GM19351 (cell line): ENCODE results near the gene PLAAT2.
A peak's percentile ranks its signal among the peaks of the same experiment; 100 is the strongest.
"Not testable (repeated sequence)": the region's sequence is repeated elsewhere in the genome, so short reads cannot be mapped to it uniquely, and the experiment has no call there.

Experiments used
- ATAC-seq: cut with Tn5 transposase; IDR thresholded peaks from one replicate; pipeline ENCODE4 v1.9.1; 2021; ENCODE audit warnings: mild to moderate bottlenecking, moderate library complexity; ENCODE audit not compliant: unreplicated experiment

Gene PLAAT2

GRCh38 chr11:63581224-63581623 is 18.0 kb upstream of the PLAAT2 start:
- not testable (repeated sequence) for ATAC-seq

GRCh38 chr11:63578882-63579281 is 15.7 kb upstream of the PLAAT2 start:
- ATAC-seq, result not testable (repeated sequence)

- ATAC-seq, result no peak
Observed at GRCh38 chr11:63574856-63575602, 11.8 kb upstream of the PLAAT2 start.

- ATAC-seq, result no peak
Observed at GRCh38 chr11:63573881-63574855, 11.0 kb upstream of the PLAAT2 start.

- no peak for ATAC-seq
Observed at GRCh38 chr11:63572026-63572688, 9.0 kb upstream of the PLAAT2 start.

- no peak for ATAC-seq
Observed at GRCh38 chr11:63569570-63569969, 6.4 kb upstream of the PLAAT2 start.

- ATAC-seq, result peak; percentile 69
Observed at GRCh38 chr11:63567044-63567840, 4.1 kb upstream of the PLAAT2 start.

- ATAC-seq, result no peak
Observed at GRCh38 chr11:63564784-63565350, 1.7 kb upstream of the PLAAT2 start.

GRCh38 chr11:63564056-63564774 is 1.0 kb upstream of the PLAAT2 start:
- ATAC-seq, result peak; percentile 73

- ATAC-seq, result no peak
Observed at GRCh38 chr11:63560506-63561180, 2.5 kb downstream of the PLAAT2 start.

GRCh38 chr11:63558459-63559157 is 4.6 kb downstream of the PLAAT2 start:
- ATAC-seq, result no peak

- ATAC-seq, result no peak
Observed at GRCh38 chr11:63557570-63557969, 5.6 kb downstream of the PLAAT2 start.

GRCh38 chr11:63556404-63557013 is 6.7 kb downstream of the PLAAT2 start:
- ATAC-seq, result no peak

- ATAC-seq, result no peak
Observed at GRCh38 chr11:63554877-63555223, 8.3 kb downstream of the PLAAT2 start.

GRCh38 chr11:63553759-63554158 is 9.4 kb downstream of the PLAAT2 start:
- peak; percentile 69 for ATAC-seq

- no peak for ATAC-seq
Observed at GRCh38 chr11:63552921-63553320, 10.3 kb downstream of the PLAAT2 start.

GRCh38 chr11:63551889-63552266 is 11.3 kb downstream of the PLAAT2 start:
- ATAC-seq, result no peak
